Measurements from ENCODE around the gene INTS15.

The INTS15 gene

GRCh38 chr7:6643915-6644625, 54.2 kb downstream of the INTS15 start:
- no peak for DNase-seq

DNA sequence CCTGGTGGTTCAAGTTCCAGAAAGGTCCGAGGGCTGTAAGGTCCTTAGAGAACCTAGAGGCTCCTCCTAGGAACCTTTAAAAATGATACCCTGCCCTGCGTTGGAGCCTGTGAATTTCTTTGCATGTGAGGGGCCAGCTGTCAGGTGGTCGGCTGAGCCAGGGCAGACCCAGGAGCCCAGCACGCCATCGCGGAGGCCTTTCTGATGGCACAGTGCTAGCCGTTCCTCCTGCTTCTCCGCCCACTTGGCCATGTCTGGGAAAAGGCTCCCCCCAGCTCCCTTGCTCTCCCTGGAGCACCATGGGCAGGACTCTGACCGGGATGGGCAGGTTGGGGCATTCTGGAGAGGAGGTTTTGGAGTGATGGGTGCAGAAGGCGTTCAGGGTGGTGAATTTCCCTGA, 54.9 kb downstream of the INTS15 start:
- no peak for DNase-seq

DNA sequence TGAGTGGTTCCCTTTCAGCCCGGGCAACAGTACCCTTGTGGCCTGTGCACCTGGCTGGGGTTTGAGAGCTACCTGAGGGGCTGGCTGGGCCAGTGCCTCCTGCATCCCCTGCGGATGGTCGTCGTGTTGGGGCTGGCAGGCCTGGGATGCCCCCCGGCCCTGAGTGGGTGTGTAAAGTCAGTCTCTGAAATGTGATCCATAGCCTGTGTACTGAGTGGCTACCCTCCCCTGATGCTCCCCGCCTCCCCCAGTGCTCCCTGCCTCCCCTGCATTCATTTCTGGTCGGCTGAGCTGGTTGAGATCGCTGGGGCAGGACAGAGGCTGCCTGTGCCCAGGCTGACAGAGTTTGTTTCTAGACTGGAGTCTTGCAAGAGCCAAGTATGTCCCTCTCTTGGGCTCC, 56.6 kb downstream of the INTS15 start:
- no peak for DNase-seq

DNA sequence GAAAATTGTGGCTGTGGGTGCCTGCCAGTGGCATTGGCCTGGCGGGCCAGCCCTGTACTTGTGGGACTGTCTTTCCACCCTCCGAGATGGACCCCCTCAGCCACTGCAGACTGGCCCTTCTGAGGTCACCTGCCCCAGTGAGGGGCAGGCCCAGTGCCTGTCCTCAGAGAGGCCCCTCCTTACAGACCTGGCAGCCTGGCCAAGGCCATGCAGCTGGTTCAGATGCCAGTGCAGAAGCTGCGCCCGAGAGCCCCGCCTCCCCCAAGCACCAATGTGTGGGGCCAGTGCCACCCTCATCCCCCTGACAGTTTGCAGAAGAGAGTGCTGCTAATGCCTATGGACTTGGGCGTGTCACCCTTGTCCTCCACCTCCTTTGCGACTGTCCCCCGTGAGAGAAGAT, 57.3 kb downstream of the INTS15 start:
- DNase-seq = no peak

GRCh38 chr7:6647541-6647940, 57.7 kb downstream of the INTS15 start:
- DNase-seq = no peak

- no peak for DNase-seq
Observed at GRCh38 chr7:6648066-6648814, 58.4 kb downstream of the INTS15 start.

DNA sequence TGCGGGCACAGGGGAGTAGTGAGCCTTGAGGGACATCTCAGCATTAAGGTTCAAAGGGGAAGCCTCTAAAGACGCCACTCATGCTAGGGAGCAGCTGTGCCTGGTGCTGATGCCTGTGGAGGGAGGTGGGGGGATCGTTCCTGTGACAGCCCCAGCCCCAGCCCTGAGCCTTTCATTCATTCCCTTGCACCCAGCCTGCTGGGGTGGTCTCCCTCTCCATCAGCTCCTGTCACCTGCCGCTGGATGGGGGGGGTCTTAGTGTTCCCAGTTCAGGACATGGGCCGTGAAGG, 58.9 kb downstream of the INTS15 start:
- DNase-seq = no peak

DNA sequence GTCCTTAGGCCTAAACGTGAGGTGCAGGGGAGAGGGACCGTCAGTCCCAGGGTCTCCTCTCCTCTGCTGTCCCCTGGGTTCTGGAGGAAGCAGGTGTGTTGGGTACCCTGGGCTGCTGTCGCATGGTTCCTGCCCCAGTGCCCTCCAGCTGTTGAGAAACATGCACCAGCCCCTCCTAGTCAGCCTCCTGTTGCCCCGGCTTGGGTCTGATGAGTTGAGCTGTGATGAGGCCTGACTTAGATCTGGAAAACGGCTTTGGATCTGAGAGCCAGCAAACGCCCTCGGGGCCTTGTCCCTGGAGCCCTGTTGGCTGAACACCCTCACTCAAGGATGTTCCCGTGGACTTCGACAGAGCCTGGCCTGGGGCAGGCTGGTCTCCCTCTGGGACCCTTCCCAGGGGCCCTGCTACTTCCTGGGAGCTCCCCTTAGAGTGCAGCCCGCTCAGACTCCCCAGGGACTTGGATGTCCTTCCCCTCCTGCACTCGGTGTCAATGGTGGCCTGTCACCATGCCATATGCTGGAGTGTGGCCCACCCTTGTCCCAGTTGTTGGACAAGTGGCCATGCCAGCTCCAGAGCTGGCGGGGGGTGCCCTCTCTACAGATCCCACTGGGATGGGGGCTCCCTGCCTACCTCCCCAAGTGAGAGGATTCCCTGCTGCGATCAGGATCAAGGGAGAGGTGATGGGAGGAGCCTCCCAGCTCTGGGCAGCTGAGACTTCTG, 59.6 kb downstream of the INTS15 start:
- no peak for DNase-seq

DNA sequence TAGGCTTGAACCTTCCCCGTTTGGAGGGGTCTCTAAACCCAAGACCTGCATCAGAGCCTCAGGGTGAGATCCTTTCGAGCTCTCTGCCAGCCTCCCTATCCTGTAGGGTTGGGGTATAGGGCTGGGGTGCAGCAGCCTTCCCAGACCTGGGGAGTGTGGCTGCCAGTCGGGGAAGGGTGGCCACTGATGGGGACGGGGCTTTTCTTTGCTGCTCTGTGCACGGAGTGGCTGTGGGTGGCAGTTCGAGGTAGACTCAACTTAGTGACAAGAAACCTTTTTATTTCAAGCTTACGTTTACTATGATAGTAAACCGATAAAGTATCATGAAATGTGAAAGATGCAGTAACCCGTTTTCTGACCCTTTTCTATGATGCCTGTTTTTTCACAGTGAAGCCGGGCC, 60.3 kb downstream of the INTS15 start:
- DNase-seq = no peak

GRCh38 chr7:6650521-6651011, 60.7 kb downstream of the INTS15 start:
- DNase-seq = no peak

DNA sequence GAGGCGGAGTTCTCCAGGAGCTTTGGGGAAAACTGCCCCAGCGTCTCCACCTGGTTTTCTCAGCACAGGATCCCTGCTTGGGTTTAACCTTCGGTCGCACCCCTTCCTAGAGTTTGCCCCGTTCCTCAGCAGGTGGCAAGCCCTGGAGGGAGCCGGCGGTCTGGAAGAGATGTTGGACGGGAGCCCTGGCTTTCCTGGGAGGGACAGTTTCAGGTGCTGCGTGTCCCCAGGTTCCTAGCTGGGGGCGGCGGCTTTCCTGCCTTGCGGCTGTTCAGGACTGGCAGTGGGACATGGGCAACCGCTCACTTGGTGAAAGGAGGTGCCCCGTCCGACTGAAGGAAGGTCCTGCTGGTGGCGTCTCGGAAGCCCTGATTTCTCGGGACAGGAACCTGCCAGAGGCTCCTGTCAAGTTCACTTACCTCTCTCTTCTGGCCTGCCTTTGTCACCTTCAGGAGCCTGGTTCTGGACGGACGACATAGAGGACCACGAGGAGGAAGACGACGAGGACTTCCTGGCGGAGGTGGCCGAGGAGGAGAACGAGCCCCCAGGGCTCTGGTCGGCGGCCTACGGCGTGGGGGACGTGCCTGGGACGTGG, 62.1 kb downstream of the INTS15 start:
- DNase-seq = no peak

DNA sequence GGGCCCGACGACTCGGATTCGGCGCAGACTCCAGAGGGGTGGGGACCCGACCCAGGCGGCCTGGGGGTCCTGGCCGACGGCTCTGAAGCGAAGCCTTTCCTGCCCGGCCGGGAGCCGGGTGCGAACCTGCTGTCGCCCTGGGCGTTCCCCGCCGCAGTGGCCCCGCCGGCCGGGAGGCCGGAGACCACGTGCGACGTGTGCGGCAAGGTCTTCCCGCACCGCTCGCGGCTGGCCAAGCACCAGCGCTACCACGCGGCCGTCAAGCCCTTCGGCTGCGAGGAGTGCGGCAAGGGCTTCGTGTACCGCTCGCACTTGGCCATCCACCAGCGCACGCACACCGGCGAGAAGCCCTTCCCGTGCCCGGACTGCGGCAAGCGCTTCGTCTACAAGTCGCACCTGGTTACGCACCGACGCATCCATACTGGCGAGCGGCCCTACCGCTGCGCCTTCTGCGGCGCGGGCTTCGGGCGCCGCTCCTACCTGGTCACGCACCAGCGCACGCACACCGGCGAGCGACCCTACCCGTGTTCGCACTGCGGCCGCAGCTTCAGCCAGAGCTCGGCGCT, 62.7 kb downstream of the INTS15 start:
- no peak for DNase-seq

GRCh38 chr7:6653071-6654003, 63.5 kb downstream of the INTS15 start:
- no peak for DNase-seq

DNA sequence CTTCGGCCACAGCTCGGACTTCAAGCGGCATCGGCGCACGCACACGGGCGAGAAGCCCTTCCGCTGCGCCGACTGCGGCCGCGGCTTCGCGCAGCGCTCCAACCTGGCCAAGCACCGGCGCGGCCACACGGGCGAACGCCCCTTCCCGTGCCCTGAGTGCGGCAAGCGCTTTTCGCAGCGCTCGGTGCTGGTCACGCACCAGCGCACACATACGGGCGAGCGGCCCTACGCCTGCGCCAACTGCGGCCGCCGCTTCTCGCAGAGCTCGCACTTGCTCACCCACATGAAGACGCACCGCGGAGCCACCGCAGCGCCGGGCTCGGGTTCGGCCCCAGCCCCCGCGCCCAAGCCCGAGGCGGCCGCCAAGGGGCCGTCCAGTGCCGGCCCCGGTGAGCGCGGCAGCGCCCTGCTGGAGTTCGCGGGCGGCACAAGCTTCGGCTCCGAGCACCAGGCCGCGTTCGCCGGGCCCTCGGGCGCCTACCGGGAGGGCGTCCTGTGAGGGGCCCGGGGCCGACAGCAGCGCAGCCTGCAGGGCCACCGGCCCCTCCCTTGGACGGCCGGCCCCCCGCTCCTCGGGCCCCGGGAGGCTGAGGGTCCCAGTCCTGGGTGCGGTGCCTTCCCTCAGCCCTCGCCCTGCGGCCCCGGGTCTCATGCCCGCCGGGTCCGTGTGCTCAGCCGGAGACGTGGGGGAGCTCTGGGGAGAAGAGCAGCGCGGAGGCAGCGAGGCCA, 64.5 kb downstream of the INTS15 start:
- no peak for DNase-seq

- DNase-seq = no peak
Observed at GRCh38 chr7:6654842-6655610, 65.2 kb downstream of the INTS15 start.

DNA sequence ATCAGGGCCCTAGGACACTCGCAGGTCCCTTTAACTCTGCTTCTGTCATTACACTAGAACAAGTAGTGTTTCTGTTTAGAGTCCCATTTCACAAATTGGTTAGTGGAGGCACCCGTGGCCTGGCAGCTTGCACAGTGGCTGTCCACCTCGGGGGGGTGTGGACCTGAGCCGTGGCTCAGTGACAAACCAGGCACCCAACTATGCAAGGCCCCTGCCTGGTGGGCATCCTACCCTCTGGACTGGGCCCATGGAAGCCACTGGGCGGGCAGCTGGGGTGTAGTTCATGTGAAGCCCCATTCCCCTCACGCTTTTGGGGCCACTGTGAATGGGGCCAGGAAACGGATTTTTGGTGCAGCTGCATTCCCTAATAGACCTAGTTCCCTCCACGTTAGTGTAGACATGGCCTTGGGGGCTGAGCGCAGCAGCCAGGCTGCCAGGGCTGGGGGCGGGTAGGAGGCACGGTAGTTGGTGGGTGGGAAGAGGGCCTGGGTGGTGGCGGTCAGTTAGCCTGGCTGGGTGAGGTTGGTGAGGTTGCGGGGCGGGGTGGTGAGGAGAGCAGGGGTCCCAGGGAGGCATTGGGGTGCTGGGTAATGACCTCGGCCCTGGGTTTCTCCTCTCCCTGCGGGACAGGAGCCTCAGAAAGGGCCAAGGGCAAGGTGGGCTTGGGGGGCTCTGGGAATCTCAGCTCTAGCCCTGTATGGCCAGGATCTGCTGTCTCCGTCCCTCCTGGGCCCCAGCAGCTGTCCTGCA, 66.0 kb downstream of the INTS15 start:
- DNase-seq = no peak

DNA sequence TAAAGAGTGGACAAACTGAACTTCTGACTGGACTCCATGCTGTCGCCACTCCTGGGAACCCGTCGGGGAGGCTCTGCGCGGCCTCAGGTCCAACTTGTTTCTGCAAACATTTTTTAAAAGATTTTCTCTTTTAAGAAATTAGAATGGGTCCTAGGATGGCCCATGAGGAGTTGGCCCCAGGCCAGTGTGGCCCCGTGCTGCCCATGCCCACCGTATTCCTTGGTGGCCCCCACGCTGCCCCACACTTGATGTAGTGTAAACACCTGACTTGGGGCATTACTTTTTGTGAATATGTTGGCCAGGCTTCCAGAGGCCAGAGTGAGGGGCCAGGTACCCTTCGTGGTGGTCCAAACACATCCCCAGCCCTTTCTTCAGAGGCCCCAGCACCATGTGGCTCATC, 66.6 kb downstream of the INTS15 start:
- DNase-seq = no peak

Measured in T-helper 1 cell (primary cell).